Measurements from ENCODE around the gene TMEM80.

DNA sequence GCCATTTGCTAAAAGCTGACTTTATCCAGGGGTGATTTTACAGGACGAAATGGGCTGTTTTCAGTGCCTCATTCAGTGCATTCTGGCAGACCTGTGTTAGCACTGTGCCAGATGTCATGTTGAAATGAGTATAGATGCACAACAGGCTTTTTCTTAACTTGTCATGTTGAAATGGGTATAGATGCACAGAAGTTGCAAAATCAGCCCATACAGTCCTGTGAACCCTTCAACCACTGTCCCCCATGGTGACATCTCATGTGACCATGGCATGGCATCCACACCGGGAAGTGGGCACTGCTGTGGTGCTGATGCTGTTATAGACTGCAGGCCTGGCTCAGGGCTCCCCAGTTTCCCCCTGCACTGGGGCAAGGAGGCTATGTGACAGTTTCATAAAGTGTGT is 54.1 kb downstream of the TMEM80 start:
- TF ChIP-seq, protein P1, sequence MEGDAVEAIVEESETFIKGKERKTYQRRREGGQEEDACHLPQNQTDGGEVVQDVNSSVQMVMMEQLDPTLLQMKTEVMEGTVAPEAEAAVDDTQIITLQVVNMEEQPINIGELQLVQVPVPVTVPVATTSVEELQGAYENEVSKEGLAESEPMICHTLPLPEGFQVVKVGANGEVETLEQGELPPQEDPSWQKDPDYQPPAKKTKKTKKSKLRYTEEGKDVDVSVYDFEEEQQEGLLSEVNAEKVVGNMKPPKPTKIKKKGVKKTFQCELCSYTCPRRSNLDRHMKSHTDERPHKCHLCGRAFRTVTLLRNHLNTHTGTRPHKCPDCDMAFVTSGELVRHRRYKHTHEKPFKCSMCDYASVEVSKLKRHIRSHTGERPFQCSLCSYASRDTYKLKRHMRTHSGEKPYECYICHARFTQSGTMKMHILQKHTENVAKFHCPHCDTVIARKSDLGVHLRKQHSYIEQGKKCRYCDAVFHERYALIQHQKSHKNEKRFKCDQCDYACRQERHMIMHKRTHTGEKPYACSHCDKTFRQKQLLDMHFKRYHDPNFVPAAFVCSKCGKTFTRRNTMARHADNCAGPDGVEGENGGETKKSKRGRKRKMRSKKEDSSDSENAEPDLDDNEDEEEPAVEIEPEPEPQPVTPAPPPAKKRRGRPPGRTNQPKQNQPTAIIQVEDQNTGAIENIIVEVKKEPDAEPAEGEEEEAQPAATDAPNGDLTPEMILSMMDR (conservative IDR thresholded peaks at IDR 0.05; ENCODE audit: low read depth, low read length), result no peak
- TF ChIP-seq EZH2 (IDR thresholded peaks at IDR 0.05; ENCODE audit: low read length, unreplicated experiment), result no peak

Measured in PC-3 (cell line).